Ovary (tissue), 9 donors: Measurements from ENCODE around the gene ABCA6. TPM values are rescaled to one million over a fixed set of nuclear protein-coding genes. Genes with fewer than 3 reads are reported as not detected.
"Not testable (repeated sequence)": the region's sequence is repeated elsewhere in the genome, so short reads cannot be mapped to it uniquely, and the experiment has no call there.

Experiments
- DNase-seq, 5 donors: peaks; one replicate each; pipeline ENCODE4 v3.0.0-alpha.2; 2019 to 2020
- H3K27ac ChIP-seq, 2 donors: fragments of 200-600 bp; one replicate each; pipeline versions ENCODE4 v1.5.1 to v1.8.0; 2019 to 2022
- H3K27me3 ChIP-seq: fragments of 200-600 bp; one replicate; pipeline ENCODE4 v1.8.0; 2022
- H3K36me3 ChIP-seq: fragments of 200-600 bp; sonication (generic); one replicate; pipeline ENCODE4 v1.5.1; 2019
- H3K4me1 ChIP-seq: one replicate; pipeline ENCODE4 v1.8.1; 2013; ENCODE audit warnings: mild to moderate bottlenecking, moderate library complexity; ENCODE audit not compliant: insufficient read depth
- H3K4me3 ChIP-seq: fragments of 200-600 bp; sonication (generic); one replicate; pipeline ENCODE4 v1.5.1; 2017
- H3K9me3 ChIP-seq, 2 donors: fragments of 200-600 bp in 1 of 2; sonication (generic) in 1 of 2; one replicate each; pipeline versions ENCODE4 v1.5.1 to v1.8.1; 2013 to 2019; ENCODE audit warnings: mild to moderate bottlenecking in 1 of 2, moderate library complexity in 1 of 2
- CTCF ChIP-seq, 3 donors: fragments of 450-650 bp in 2 of 3; fragments of 200-600 bp in 1 of 3; IDR thresholded peaks; one replicate each; pipeline versions ENCODE4 v1.5.1 to v1.8.0; 2016 to 2022; ENCODE audit warnings: antibody characterized with exemption in 3 of 3, mild to moderate bottlenecking in 1 of 3
- EP300 ChIP-seq: sonication (generic); formaldehyde crosslinking; IDR thresholded peaks from one replicate; pipeline ENCODE4 v1.6.1; 2017; ENCODE audit warnings: antibody characterized with exemption
- POLR2A ChIP-seq: fragments of 450-650 bp; IDR thresholded peaks from one replicate; pipeline ENCODE4 v1.6.1; 2017; ENCODE audit warnings: antibody characterized with exemption, mild to moderate bottlenecking, moderate library complexity
- WGBS, 3 donors: extraction: QIAGEN DNeasy Blood & Tissue Kit in 1 of 3; methylation state at CpG; one replicate each; pipeline versions ENCODE4 v1.1.5 to v1.1.7; 2013 to 2017; 5-methylcytosine and 5-hydroxymethylcytosine counted together
- intact Hi-C, 4 donors: fragments of 100-400 bp; cut with DNase I; formaldehyde crosslinking; loops; one replicate each; pipeline versions ENCODE4 v1.11.0 to v1.15.1; 2022 to 2023
- polyA plus RNA-seq, 2 donors: library from polyadenylated mRNA; stranded (reverse); fragments of 200-250 nt in 1 of 2; fragments of 350-450 nt in 1 of 2; fragmentation: Illumina TruSeq in 1 of 2; extraction: RNeasy Lipid Tissue Mini Kit (QIAGEN cat#74804) in 1 of 2; gene quantifications; one replicate each; pipeline ENCODE4 v1.2.3, GENCODE V29; 2013 to 2014
- total RNA-seq, 7 donors: library from RNA; depleted of rRNA in 2 of 7; stranded (reverse); fragments of >200 nt in 2 of 7; fragmentation: NEBNext Ultra II Directional in 3 of 7; extraction: Animal tissue kit (Norgen Biotek cat#: 25700) in 3 of 7; gene quantifications; one replicate each; pipeline versions ENCODE4 v1.1.0 to v1.2.4, GENCODE V29; 2016 to 2023
- donor health status: DM: no; HTN: no; CAD: no; lungs with moderate emphysema.
- donor health status: DM: no; HTN: no; CAD: no.
- donor health status: Bipolar disorder and iron deficiency.
- donor health status: DM: yes; HTN: yes; CAD: no.
- donor health status: DM: no; HTN: no; CAD: no.
- donor health status: DM: yes; HTN: yes; CAD: no.

ABCA6 gene
- total and polyA plus RNA-seq, 9 donors: 27.9 to 249 (median 38.1) TPM

GRCh38 chr17:69175262-69175624, 33.5 kb upstream of the ABCA6 start:
- Histone ChIP-seq H3K9me3 (no peaks in the 10 kb centered on the region), H3K27ac (no peak overlapping the region), H3K4me3 (no peak overlapping the region), H3K27me3 (no peaks in the 10 kb centered on the region), H3K4me1 (peaks cover 2% of the 10 kb centered on the region), H3K36me3 (no peaks in the 10 kb centered on the region)
- TF ChIP-seq POLR2A (no peak), EP300 (no peak), CTCF (IDR thresholded peaks at IDR 0.05) (no peak)
- 92% methylated on average over 4 of the region's 4 CpGs for WGBS, 3 donors
- intact Hi-C loops: no loop called here
- DNase-seq: no peak

GRCh38 chr17:69173118-69173517, 31.4 kb upstream of the ABCA6 start:
- 65 to 69% (median 67%) methylated on average over 2 of the region's 2 CpGs for WGBS, 3 donors
- Histone ChIP-seq H3K36me3 (no peaks in the 10 kb centered on the region), H3K27me3 (no peaks in the 10 kb centered on the region), H3K27ac (no peak overlapping the region), H3K4me1 (no peaks in the 10 kb centered on the region), H3K9me3 (no peaks in the 10 kb centered on the region), H3K4me3 (no peak overlapping the region)
- TF ChIP-seq EP300 (no peak), CTCF (IDR thresholded peaks at IDR 0.05) (no peak), POLR2A (no peak)
- no peak for DNase-seq
- intact Hi-C loops: no loop called here

- DNase-seq: no peak
- no peaks in the 10 kb centered on the region for H3K36me3 ChIP-seq
- H3K27ac ChIP-seq: no peak overlapping the region
- no peaks in the 10 kb centered on the region for H3K4me1 ChIP-seq
- no peaks in the 10 kb centered on the region for H3K27me3 ChIP-seq
- H3K4me3 ChIP-seq: no peak overlapping the region
- intact Hi-C loops: no loop called here
- TF ChIP-seq CTCF (IDR thresholded peaks at IDR 0.05) (no peak), POLR2A (no peak)
- no peaks in the 10 kb centered on the region for H3K9me3 ChIP-seq
These were observed 28.7 kb upstream of the ABCA6 start for GRCh38 chr17:69170377-69170776.

GRCh38 chr17:69168642-69169041, 26.9 kb upstream of the ABCA6 start:
- H3K4me3 ChIP-seq, H3K27ac ChIP-seq, H3K36me3 ChIP-seq, DNase-seq, H3K4me1 ChIP-seq, H3K9me3 ChIP-seq, H3K27me3 ChIP-seq, intact Hi-C loops: not testable (repeated sequence)

GRCh38 chr17:69166957-69167356, 25.3 kb upstream of the ABCA6 start:
- Histone ChIP-seq H3K27me3 (no peaks in the 10 kb centered on the region), H3K36me3 (no peaks in the 10 kb centered on the region), H3K27ac (no peak overlapping the region), H3K4me1 (no peaks in the 10 kb centered on the region), H3K4me3 (no peak overlapping the region), H3K9me3 (no peaks in the 10 kb centered on the region)
- intact Hi-C loops: no loop called here
- 90 to 96% (median 94%) methylated on average over 2 of the region's 2 CpGs for WGBS, 3 donors
- TF ChIP-seq CTCF (IDR thresholded peaks at IDR 0.05): no peak
- TF ChIP-seq EP300: no peak
- TF ChIP-seq POLR2A: no peak
- DNase-seq: no peak
